ENCODE measurements around the gene ZDHHC14. TPM values are rescaled to one million over a fixed set of nuclear protein-coding genes. Genes with fewer than 3 reads are reported as not detected.

ZDHHC14 gene
- total RNA-seq, 2 donors from 2014 or later = 10.2 to 10.6 TPM

GRCh38 chr6:157638779-157639178 lies 257.8 kb downstream of the ZDHHC14 start:
- WGBS, 2 donors = 83 to 91% methylated on average over 6 of the region's 7 CpGs

GRCh38 chr6:157640746-157641451 lies 259.9 kb downstream of the ZDHHC14 start:
- H3K27ac ChIP-seq = no peak overlapping the region
- H3K36me3 ChIP-seq (replicated peaks in 1 of 2; ENCODE audit: insufficient read depth in 1 of 2, low read depth in 2 of 2) = no peaks in the 10 kb centered on the region
- TF ChIP-seq POLR2A (IDR thresholded peaks at IDR 0.05) (no peak), CTCF (IDR thresholded peaks at IDR 0.05) (no peak)
- no peaks in the 10 kb centered on the region for H3K4me1 ChIP-seq
- no peaks in the 10 kb centered on the region for H3K27me3 ChIP-seq
- no peak overlapping the region for H3K4me3 ChIP-seq
- DNase-seq (no peak), ATAC-seq (no peak)
- no peaks in the 10 kb centered on the region for H3K9me3 ChIP-seq
- intact Hi-C loops (cut with DNase I) = no loop called here
- WGBS, 2 donors = 86 to 88% methylated on average over 8 of the region's 8 CpGs

More at GRCh38 chr6:157638779-157639178, 257.8 kb downstream of the ZDHHC14 start:
- no peaks in the 10 kb centered on the region for H3K4me1 ChIP-seq
- no peak for DNase-seq
- H3K4me3 ChIP-seq = no peak overlapping the region
- no peak overlapping the region for H3K27ac ChIP-seq
- intact Hi-C loops (cut with DNase I) = no loop called here
- no peaks in the 10 kb centered on the region for H3K27me3 ChIP-seq
- ATAC-seq = no peak
- no peaks in the 10 kb centered on the region for H3K36me3 ChIP-seq (replicated peaks in 1 of 2; ENCODE audit: insufficient read depth in 1 of 2, low read depth in 2 of 2)
- TF ChIP-seq CTCF (IDR thresholded peaks at IDR 0.05) (no peak), POLR2A (IDR thresholded peaks at IDR 0.05) (no peak)
- no peaks in the 10 kb centered on the region for H3K9me3 ChIP-seq

- TF ChIP-seq POLR2A (IDR thresholded peaks at IDR 0.05) = no peak
- TF ChIP-seq CTCF (IDR thresholded peaks at IDR 0.05) = no peak
- intact Hi-C loops (cut with DNase I) = no loop called here
- no peaks in the 10 kb centered on the region for H3K27me3 ChIP-seq
- WGBS, 2 donors = 87 to 98% methylated on average over 2 of the region's 2 CpGs
- ATAC-seq (no peak), DNase-seq (no peak)
- H3K9me3 ChIP-seq = no peaks in the 10 kb centered on the region
- no peaks in the 10 kb centered on the region for H3K4me1 ChIP-seq
- H3K4me3 ChIP-seq = no peak overlapping the region
- H3K27ac ChIP-seq = no peak overlapping the region
- no peaks in the 10 kb centered on the region for H3K36me3 ChIP-seq (replicated peaks in 1 of 2; ENCODE audit: insufficient read depth in 1 of 2, low read depth in 2 of 2)
Measured at GRCh38 chr6:157641837-157642236, 260.8 kb downstream of the ZDHHC14 start.

GRCh38 chr6:157642736-157643135 lies 261.7 kb downstream of the ZDHHC14 start:
- Histone ChIP-seq H3K4me3 (no peak overlapping the region), H3K27ac (no peak overlapping the region), H3K27me3 (no peaks in the 10 kb centered on the region), H3K36me3 (replicated peaks in 1 of 2; ENCODE audit: insufficient read depth in 1 of 2, low read depth in 2 of 2) (no peaks in the 10 kb centered on the region), H3K4me1 (no peaks in the 10 kb centered on the region), H3K9me3 (no peaks in the 10 kb centered on the region)
- intact Hi-C loops (cut with DNase I) = no loop called here
- DNase-seq (no peak), ATAC-seq (no peak)
- no peak for TF ChIP-seq CTCF (IDR thresholded peaks at IDR 0.05)
- no peak for TF ChIP-seq POLR2A (IDR thresholded peaks at IDR 0.05)
- 91 to 95% methylated on average over 3 of the region's 3 CpGs for WGBS, 2 donors

All from body of pancreas (tissue), 4 donors.